DND-41 (cell line): ENCODE data around the gene GLCE.

Experiments used
- CTCF ChIP-seq: IDR thresholded peaks from 2 replicates; pipeline ENCODE4 v1.5.1; 2012; ENCODE audit warnings: borderline replicate concordance, low read length, moderate library complexity, mild to moderate bottlenecking; ENCODE audit not compliant: poor library complexity, severe bottlenecking; ENCODE audit errors: extremely low read depth
- EZH2 ChIP-seq: IDR thresholded peaks from 3 replicates; pipeline ENCODE4 v1.6.1; 2012; ENCODE audit warnings: borderline replicate concordance, low read depth, mild to moderate bottlenecking, moderate library complexity, low read length, inconsistent platforms; ENCODE audit not compliant: severe bottlenecking

- no peak for TF ChIP-seq CTCF
- TF ChIP-seq EZH2: no peak
Measured at GRCh38 chr15:69296606-69297005, 136.2 kb downstream of the GLCE start.
